Spleen (tissue), 11 donors: ENCODE results near the gene MUSK. TPM values are rescaled to one million over a fixed set of nuclear protein-coding genes. Genes with fewer than 3 reads are reported as not detected.
"Not testable (repeated sequence)": the region's sequence is repeated elsewhere in the genome, so short reads cannot be mapped to it uniquely, and the experiment has no call there.

Experiments used
- DNase-seq: peaks from one replicate; pipeline ENCODE4 v3.0.0-alpha.2; 2020
- H3K27ac ChIP-seq, 8 donors: fragments of 200-600 bp; sonication (generic) in 7 of 8; 1 replicate in 4 of 8; 2 replicates in 4 of 8; pipeline versions ENCODE4 v1.5.0 to v1.8.0; 2016 to 2021; ENCODE audit warnings: inconsistent platforms in 4 of 8, mild to moderate bottlenecking in 4 of 8, moderate library complexity in 1 of 8
- H3K27me3 ChIP-seq, 7 donors: fragments of 200-600 bp; sonication (generic) in 6 of 7; replicated peaks in 1 of 7; 1 replicate in 4 of 7; 2 replicates in 3 of 7; pipeline versions ENCODE4 v1.5.0 to v1.8.0; 2016 to 2021; ENCODE audit warnings: inconsistent platforms in 3 of 7, mild to moderate bottlenecking in 1 of 7
- H3K36me3 ChIP-seq, 6 donors: fragments of 200-600 bp; sonication (generic) in 5 of 6; 1 replicate in 4 of 6; 2 replicates in 2 of 6; pipeline versions ENCODE4 v1.5.0 to v1.8.0; 2016 to 2021; ENCODE audit warnings: inconsistent platforms in 2 of 6
- H3K4me1 ChIP-seq, 6 donors: fragments of 200-600 bp; sonication (generic) in 5 of 6; 1 replicate in 3 of 6; 2 replicates in 3 of 6; pipeline versions ENCODE4 v1.5.0 to v1.8.0; 2016 to 2021; ENCODE audit warnings: inconsistent platforms in 3 of 6
- H3K4me3 ChIP-seq, 8 donors: fragments of 200-600 bp; sonication (generic) in 7 of 8; 1 replicate in 4 of 8; 2 replicates in 4 of 8; pipeline versions ENCODE4 v1.5.0 to v1.8.0; 2016 to 2021; ENCODE audit warnings: inconsistent platforms in 4 of 8, mild to moderate bottlenecking in 4 of 8, moderate library complexity in 2 of 8
- H3K9me3 ChIP-seq, 8 donors: fragments of 200-600 bp; sonication (generic) in 7 of 8; 1 replicate in 4 of 8; 2 replicates in 4 of 8; pipeline versions ENCODE4 v1.5.0 to v1.8.0; 2016 to 2021; ENCODE audit warnings: inconsistent platforms in 4 of 8
- CTCF ChIP-seq, 11 experiments: fragments of 200-600 bp in 7 of 11; fragments of 450-650 bp in 4 of 11; sonication (generic) in 4 of 11; IDR thresholded peaks in 8 of 11; conservative IDR thresholded peaks in 3 of 11; 1 replicate in 7 of 11; 2 replicates in 4 of 11; pipeline versions ENCODE4 v1.4.0 to v1.8.0; 2016 to 2021; ENCODE audit warnings: antibody characterized with exemption in 11 of 11, inconsistent platforms in 4 of 11, mild to moderate bottlenecking in 1 of 11
- POLR2A ChIP-seq, 3 donors: fragments of 450-650 bp; IDR thresholded peaks; one replicate each; pipeline ENCODE4 v1.5.1; 2017; ENCODE audit warnings: antibody characterized with exemption in 3 of 3, mild to moderate bottlenecking in 1 of 3
- POLR2AphosphoS5 ChIP-seq, 3 donors: sonication (generic); formaldehyde crosslinking; IDR thresholded peaks; one replicate each; pipeline ENCODE4 v1.5.1; 2017; ENCODE audit warnings: antibody characterized with exemption in 3 of 3
- WGBS, 5 donors: extraction: QIAGEN DNeasy Blood & Tissue Kit in 3 of 5; methylation state at CpG; one replicate each; pipeline versions ENCODE4 v1.1.5 to v1.1.7; 2013 to 2018; 5-methylcytosine and 5-hydroxymethylcytosine counted together
- intact Hi-C: fragments of 100-400 bp; cut with DNase I; formaldehyde crosslinking; loops from one replicate; pipeline ENCODE4 v1.15.0; 2023; ENCODE audit warnings: low total_unique reads
- polyA plus RNA-seq, 3 donors: library from polyadenylated mRNA; stranded (reverse); fragments of 200-250 nt; gene quantifications; one replicate each; pipeline ENCODE4 v1.2.1, GENCODE V29; 2013
- total RNA-seq, 7 donors: library from RNA; depleted of rRNA in 3 of 7; stranded (reverse); fragments of >200 nt in 3 of 7; fragmentation: NEBNext Ultra II Directional in 4 of 7; extraction: Animal tissue kit (Norgen Biotek cat#: 25700) in 4 of 7; gene quantifications; one replicate each; pipeline versions ENCODE4 v1.1.0 to v1.2.1, GENCODE V29; 2016 to 2021
- donor health status: healthy with polysubstance abuse.
- donor health status: DM: no; HTN: no; CAD: no; lungs with moderate emphysema.
- donor health status: DM: no; HTN: no; CAD: no.
- donor health status: Bipolar disorder and iron deficiency.
- donor health status: healthy.
- donor health status: DM: no; HTN: no; CAD: no.
- donor health status: DM: yes; HTN: yes; CAD: no.

The MUSK gene
- total and polyA plus RNA-seq, 10 donors = 0.03 to 0.94 (median 0.12) TPM; not detected in 4

DNA sequence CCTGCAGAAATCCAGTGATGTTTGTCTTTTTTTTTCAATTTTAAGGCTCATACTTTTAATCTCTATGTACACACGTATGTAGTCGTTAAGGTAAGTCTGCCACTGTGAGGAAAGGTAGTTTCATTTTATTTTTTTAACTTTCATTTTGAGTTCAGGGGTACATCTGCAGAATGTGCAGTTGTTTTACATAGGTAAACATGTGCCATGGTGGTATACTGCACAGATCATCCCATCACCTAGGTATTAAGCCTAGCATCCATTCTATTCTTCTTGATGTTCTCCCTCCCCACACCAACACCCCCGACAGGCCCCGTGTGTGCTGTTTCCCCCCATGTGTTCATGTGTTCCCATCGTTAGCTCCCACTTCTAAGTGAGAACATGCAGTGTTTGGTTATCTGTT, 19.7 kb downstream of the MUSK start:
- H3K27me3 ChIP-seq = no peaks in the 10 kb centered on the region
- H3K4me1 ChIP-seq = no peaks in the 10 kb centered on the region
- H3K4me3 ChIP-seq = no peak overlapping the region
- no peak for TF ChIP-seq POLR2AphosphoS5 (IDR thresholded peaks at IDR 0.05)
- intact Hi-C loops = no loop called here
- WGBS, 5 donors = 91 to 95% (median 93%) methylated on average over 5 of the region's 5 CpGs
- H3K27ac ChIP-seq = no peak overlapping the region
- H3K36me3 ChIP-seq = no peaks in the 10 kb centered on the region
- DNase-seq = no peak
- H3K9me3 ChIP-seq = no peaks in the 10 kb centered on the region

GRCh38 chr9:110691002-110691549, 22.5 kb downstream of the MUSK start:
- no peak overlapping the region for H3K27ac ChIP-seq
- H3K4me3 ChIP-seq = no peak overlapping the region
- H3K36me3 ChIP-seq = no peaks in the 10 kb centered on the region
- no peaks in the 10 kb centered on the region for H3K9me3 ChIP-seq
- intact Hi-C loops = no loop called here
- 88 to 98% (median 96%) methylated on average over 5 of the region's 5 CpGs for WGBS, 5 donors
- no peaks in the 10 kb centered on the region for H3K27me3 ChIP-seq
- no peak for DNase-seq
- TF ChIP-seq POLR2AphosphoS5 (IDR thresholded peaks at IDR 0.05) (no peak), POLR2A (IDR thresholded peaks at IDR 0.05) (no peak), CTCF (IDR thresholded peaks at IDR 0.05 in 8 of 11, conservative IDR thresholded peaks at IDR 0.05 in 3 of 11) (no peak)
- H3K4me1 ChIP-seq = no peaks in the 10 kb centered on the region

DNA sequence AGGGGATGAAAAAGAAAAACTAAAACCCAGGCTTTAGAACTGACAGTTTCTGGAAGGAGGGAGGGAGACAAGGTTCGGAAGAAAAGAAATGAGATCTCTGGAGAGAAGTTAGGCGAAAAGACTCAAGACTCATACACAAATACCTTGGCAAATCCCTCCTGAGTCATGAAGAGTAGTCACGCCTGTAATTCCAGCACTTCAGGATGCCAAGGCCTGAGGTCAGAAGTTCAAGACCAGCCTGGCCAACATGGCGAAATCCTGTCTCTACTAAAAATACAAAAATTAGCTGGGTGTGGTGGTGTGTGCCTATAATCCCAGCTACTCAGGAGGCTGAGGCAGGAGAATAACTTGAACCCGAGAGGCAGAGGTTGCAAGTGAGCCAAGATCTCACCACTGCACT, 27.3 kb downstream of the MUSK start:
- 72 to 90% (median 87%) methylated on average over 5 of the region's 5 CpGs for WGBS, 5 donors
- intact Hi-C loops, H3K9me3 ChIP-seq, H3K27ac ChIP-seq, H3K4me1 ChIP-seq, H3K27me3 ChIP-seq, H3K4me3 ChIP-seq, DNase-seq, H3K36me3 ChIP-seq: not testable (repeated sequence)

DNA sequence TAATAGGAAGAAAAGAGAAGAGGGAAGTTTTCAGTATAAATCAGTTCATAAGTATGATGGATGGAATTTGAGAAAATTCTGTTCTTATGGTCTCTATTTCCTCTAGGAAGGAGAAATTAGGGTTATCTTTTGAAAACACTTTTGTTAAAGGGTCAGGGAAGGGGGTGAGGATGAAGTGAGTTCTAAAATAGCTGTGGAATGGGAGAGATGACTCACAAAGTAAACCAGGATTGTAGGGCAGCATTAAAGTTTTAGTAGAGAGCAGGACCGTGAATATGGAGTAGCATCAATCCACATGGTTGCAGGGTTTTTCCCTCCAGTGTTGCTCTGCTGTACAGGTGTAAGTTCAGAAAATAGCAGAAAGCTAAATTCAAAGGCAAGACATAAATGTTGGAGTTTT, 32.4 kb downstream of the MUSK start:
- H3K4me1 ChIP-seq = no peaks in the 10 kb centered on the region
- TF ChIP-seq POLR2AphosphoS5 (IDR thresholded peaks at IDR 0.05) (no peak), CTCF (IDR thresholded peaks at IDR 0.05 in 8 of 11, conservative IDR thresholded peaks at IDR 0.05 in 3 of 11) (no peak), POLR2A (IDR thresholded peaks at IDR 0.05) (no peak)
- no peak overlapping the region for H3K4me3 ChIP-seq
- intact Hi-C loops = no loop called here
- 60 to 83% (median 80%) methylated on average over 1 of the region's 1 CpG for WGBS, 5 donors
- H3K9me3 ChIP-seq = no peaks in the 10 kb centered on the region
- DNase-seq = no peak
- H3K27ac ChIP-seq = no peak overlapping the region
- H3K36me3 ChIP-seq = no peaks in the 10 kb centered on the region
- no peaks in the 10 kb centered on the region for H3K27me3 ChIP-seq

- intact Hi-C loops = no loop called here
- TF ChIP-seq POLR2AphosphoS5 (IDR thresholded peaks at IDR 0.05) = no peak
- TF ChIP-seq CTCF (IDR thresholded peaks at IDR 0.05 in 8 of 11, conservative IDR thresholded peaks at IDR 0.05 in 3 of 11) = no peak
- no peak for TF ChIP-seq POLR2A (IDR thresholded peaks at IDR 0.05)
These were observed 35.1 kb downstream of the MUSK start for GRCh38 chr9:110703669-110704068.

More at GRCh38 chr9:110703669-110704068, 35.1 kb downstream of the MUSK start:
- Histone ChIP-seq H3K4me1 (no peaks in the 10 kb centered on the region), H3K36me3 (no peaks in the 10 kb centered on the region), H3K27ac (no peak overlapping the region), H3K27me3 (no peaks in the 10 kb centered on the region), H3K9me3 (no peaks in the 10 kb centered on the region), H3K4me3 (no peak overlapping the region)
- 49 to 96% (median 79%) methylated on average over 2 of the region's 2 CpGs for WGBS, 5 donors
- no peak for DNase-seq
